NCI-H146 treated with DMSO at 0.1 percent for 48 hours (cell line): ENCODE data around the gene C11orf91.
"Not testable (repeated sequence)": the region's sequence is repeated elsewhere in the genome, so short reads cannot be mapped to it uniquely, and the experiment has no call there.

Experiments
- DNase-seq: peaks from one replicate; lab custom pipeline; 2025; ENCODE audit not compliant: unreplicated experiment; lab: John Stamatoyannopoulos, UW

Gene C11orf91

DNA sequence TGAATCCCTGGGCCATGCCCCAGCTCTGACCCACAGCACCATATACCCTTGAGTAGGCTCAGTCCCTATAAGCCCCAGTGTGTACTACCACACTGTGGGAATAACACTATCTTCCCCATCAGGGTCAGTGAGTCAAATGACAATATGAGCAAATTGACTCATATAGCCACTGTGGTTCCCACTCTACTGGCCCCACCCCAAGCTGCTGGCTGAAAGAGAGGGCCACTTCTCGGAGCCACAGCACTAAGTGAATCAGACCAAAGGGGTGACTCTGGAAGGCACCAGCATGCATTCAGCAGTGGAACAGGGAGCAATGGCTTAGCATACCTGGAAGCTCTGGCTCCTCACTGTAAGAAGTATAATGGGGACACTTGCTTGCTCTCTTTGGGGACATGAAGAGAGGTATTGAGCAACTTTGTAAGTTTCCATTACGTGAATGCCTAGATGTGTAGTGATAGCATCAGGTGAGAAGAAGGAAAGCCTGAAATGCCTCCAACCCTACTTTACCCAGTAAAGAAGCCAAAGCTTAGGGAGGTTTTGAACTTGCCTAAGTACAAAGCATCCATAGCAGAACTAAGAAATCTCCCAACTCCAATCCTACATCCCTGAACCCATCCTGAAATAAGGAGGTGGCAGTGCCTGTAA lies 22.1 kb upstream of the C11orf91 start:
- DNase-seq, result no peak

DNA sequence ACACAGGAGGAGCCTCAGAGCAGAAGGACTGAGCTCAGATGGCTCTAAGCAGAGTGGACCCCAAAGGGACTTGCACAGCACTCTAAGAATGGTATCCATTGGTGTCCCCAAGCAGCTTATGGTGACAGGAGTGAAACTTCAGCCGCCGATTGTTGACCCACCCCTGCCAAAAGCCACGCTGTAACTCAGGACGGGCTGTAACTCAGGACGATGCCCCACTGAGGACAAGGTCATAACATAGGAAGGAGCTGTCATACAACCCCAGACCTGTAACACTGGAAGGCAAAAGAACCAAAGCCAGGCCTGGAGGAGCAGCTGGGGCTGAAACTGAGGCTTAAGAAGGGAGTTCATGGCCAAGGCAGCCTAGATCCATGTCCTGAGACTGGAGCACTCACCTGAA lies 21.4 kb upstream of the C11orf91 start:
- no peak for DNase-seq

DNA sequence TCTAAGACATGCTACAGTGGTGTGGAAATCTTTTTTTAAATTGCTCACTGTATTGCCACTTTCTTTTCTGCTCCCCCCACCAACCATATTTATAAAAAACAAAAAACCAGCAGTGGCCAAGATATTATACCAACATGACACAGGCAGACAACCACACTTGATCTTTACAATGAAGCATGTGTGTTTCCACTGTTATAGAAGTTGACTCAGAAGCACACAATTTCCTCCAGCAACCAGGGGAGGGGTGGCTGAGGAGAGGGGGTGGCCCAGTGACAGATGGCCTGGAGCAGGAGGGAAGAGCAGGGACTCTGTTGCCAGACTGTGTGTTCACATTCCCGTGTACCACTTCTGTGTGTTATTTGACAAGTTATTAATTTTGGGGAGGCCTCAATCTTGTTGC lies 20.8 kb upstream of the C11orf91 start:
- DNase-seq, result no peak

DNA sequence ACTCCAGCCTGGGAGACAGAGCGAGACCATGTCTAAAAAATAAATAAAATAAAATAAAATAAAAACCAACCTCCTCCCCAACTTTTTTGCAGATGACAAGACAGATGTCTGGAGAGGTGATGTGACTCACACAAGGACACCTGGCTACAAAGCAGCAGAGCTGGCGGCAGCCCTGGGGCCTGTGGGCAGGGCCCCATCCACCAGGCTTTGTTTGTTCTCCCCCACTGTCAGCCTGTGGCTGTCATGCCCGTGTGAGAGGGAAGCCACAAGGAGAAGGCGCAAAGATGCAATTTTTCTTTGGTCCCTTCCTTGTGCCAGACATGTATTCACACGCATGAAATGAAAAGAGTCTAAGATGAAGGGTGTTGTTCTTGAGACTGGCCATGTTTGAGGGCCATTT lies 19.0 kb upstream of the C11orf91 start:
- DNase-seq, result no peak

DNA sequence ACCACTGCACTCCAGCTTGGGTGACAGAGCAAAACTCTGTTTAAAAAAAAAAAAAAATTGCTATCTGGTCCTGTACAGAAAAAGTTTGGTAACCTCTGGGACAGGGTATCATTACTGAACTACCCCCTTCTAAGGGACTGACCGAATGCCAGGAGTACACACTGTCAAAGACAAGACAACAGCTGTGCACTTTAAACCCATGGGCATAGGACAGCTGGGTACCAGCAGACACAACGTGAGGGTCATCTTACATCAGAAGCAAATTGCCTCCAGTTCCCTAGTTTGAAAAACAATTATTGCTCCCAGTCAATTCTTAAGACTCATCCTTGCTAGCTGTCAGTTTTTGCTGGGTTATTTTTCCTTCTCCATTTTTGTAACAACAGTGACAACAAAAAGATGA lies 17.8 kb upstream of the C11orf91 start:
- DNase-seq, result no peak

DNA sequence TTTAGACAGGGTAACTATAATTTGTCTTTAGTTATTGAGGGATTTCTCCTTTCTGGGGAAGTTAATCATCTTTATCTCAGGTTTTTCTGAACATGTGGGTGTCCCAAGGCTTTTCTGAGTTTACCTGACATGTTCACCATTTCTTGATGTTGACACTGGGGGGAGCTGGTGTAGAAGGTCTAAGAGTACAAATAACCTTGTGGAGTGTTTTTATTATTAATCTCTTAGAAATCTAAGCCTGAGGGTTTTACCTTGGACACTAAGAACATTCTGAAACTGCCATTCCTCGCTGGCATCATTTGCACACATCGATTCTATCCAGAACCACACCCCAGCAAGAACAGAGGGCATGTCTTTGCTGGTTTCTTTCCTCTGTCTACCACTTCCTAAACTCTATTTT lies 15.6 kb upstream of the C11orf91 start:
- no peak for DNase-seq

DNA sequence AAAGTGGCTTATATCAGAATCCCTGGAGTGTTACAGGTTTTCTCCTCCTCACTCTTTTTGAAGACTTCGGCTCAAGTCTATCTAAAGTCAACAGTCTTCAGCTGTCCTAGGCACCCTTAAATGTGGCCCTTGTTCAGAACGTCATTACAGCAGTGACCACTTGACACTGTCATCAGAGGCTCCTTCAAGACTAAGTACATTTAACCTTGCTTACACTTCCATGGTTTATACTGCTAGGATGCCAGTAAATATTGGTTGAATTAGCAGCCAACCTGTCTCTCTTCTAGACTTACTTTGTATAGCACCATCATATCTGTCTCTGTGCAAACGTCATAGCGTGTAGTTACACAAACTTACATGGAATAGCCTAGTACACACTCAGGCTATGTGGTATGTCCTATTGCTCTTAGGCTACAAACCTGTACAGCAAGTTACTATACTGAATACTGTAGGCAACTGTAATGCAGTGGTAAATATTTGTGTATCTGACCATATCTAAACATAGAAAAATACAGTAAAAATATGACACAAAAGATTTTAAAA lies 13.3 kb upstream of the C11orf91 start:
- no peak for DNase-seq

DNA sequence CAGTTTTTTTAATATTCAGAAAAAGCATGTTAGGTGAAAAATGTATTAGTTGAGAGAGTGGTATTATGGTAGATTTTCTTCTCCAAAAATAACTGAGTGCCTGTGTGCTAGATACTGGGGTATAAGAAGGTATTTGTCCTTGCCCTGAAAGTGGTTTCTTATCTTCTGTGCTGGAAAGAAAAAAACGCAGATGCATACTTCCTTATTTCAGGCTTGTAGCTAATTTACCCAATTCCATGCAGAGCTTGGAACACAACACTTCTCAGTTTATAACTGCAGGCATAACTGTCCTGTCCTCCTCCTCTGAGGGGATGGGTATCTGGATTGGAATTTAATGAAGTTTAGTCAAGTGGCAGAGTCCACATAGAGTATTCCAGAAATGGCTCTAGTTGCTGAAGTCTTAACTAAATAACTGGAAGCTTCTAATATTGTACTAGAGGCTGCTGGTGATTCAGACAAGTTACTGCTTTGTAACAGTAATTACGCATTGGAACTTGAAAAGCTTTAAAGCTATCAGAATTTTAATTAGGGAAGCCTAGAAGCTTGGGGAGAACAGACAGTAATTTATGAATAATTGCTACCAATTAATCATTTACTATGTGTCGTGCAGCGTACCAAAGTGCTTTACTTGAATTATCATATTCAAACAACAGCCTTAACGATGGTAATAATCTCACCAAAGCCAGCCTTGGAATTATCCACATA lies 12.7 kb upstream of the C11orf91 start:
- DNase-seq, result no peak

DNA sequence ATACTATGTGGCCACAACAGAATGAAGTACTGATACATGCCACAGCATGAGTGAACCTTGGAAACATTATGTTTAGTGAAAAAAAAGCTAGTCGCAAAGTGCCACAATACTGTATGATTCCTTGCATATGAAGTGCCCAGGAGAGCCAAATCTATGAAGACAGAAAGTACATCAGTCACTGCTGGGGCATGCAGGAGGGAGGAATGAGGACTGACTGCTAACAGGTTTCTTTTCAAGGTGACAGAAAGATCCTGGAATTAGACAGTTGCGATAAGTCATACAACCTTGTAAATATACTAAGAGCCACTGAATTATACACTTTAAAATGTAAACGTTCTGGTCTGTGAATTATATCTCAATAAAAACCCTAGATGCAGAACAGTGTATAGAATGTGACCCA lies 11.8 kb upstream of the C11orf91 start:
- no peak for DNase-seq

DNA sequence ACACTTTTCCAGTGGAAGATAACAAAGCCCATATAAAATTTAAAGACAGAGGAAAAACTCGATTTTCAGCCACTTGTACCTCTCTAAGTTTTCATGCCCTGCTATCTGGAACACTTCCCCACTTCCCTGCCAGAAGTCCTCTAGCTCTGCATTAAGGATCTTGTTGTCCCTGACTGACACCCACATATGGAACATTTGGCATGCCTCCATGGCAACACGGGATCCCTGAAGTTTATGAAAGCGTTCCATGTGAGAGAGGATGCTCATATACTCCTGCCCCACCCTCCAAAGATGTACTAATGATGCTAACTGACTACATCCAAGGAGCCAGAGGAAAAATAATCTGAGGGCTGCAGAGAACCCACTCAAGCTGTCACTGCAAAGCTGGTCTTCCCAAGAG lies 8.8 kb upstream of the C11orf91 start:
- no peak for DNase-seq

DNA sequence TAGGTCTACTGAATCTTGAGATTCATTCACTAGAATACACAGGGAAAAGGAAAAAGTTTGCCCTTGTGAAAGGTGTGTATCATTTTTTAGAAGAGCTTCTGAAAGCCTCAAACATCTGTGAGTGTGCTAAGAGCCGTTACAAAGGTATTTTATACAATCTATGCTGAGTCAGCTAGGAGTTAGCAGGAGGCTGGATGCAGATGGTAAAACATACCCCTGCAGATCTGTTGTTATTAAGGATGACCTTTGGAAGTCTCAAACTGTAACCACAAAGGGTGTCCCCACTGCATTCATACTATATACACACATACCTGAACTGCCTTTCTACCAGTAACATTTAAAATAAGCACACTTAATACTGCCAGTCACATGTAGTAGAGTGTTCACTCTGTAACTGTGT lies 8.4 kb upstream of the C11orf91 start:
- no peak for DNase-seq

DNA sequence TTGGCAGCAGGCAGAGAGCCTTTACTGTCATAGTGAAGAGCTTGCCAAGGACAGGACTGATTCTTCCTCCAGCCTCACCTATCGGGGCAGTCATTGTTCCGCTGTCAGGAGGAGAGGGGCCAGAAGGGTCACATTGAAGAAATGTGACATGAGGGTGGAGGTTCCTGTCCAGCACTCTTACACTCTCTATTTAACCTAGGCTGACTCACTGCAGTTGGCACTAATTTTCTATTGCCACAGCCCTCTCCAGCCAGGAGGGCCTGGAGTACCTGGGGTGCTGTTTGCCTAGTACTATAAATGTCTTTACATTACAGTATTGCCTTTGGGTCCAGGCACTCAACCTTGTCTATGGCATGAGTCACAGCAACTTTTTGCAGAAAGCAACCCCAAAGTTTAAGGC lies 7.2 kb upstream of the C11orf91 start:
- not testable (repeated sequence) for DNase-seq

DNA sequence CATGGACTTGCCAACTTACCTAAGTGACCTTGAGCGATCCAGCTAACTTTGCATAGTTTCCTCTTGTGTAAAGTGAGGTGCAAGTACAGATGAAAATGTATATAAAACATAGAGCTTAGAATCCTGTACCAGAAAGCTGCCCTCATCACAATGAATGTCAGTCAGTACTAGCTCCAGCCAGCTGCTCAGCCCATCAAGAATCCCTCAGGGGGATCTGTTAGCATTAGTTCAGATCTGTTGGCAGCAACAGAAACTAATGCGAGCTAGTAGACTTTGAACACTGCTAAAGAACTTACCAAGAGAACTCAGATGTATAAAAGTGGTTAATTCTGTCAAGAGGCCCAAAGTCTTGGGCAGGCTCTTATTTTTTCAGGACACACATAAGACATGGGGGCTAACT lies 6.3 kb upstream of the C11orf91 start:
- DNase-seq, result no peak

DNA sequence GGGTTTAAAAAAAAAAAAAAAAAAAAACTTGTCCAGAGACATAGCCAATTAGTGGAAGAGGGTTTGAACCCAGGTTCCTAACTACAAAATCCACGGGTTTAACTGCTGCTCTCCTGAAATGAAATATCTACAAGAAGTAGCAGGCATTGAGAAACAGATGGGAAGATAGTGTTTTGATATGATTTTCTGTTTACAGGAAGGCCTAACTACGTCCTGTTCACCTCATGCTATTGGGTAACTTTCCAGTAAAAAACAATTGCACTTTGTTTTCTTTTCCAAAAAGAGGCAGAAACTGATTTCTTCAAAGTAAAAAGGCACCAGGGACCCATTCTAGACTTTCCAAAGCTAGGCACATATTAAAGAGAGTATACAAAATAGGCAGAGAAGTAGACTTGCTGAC lies 5.9 kb upstream of the C11orf91 start:
- DNase-seq, result no peak

DNA sequence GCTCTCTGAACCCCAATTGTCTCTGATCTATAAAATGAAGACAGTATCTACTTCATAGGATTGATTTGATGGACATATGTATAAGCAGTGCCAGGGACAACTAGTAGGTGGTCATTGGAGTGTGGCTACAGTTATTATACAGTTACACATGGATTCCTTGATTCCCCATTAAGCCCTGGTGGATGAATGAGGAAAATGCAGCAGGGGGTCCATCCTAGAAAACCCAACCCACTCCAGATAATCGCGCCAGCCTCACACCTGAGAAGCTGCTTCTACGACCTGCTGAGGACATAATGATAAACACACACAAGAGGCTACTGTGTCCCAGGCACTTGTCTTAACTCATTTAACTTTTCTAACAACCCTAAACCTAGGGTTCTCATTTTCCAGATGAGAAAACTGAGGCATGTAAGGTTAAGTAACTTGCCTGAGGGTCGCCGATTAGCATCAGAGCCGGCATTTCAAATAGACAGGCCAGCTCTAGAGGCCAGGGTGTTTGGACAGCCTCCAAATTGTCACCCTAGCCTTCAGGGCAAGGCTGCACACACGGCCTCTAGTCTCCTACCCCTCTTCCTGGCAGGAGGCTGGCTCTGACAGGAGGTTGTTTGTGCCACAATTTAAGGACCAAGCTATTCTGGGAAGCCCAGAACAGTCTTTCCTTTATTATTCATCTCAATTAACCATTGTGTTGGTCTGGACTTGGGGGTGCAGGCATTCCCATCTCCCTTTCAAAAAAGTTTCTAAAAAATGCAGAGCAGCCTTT lies 3.8 kb upstream of the C11orf91 start:
- no peak for DNase-seq

DNA sequence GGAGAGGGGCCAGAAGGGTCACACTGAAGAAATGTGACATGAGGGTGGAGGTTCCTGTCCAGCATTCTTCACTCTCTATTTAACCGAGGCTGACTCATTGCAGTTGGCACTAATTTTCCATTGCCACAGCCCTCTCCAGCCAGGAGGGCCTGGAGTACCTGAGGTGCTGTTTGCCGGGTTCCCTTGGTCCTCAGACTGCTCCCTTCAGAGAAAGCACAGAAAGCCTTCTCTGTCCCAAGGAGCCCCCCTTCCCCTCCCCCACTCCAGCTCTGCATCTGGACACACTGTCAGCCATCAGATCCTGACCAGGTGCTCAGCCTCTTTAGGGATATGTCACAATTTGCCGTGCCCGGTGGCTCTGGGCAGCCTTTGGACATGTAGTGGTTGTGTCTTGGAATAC lies 3.2 kb upstream of the C11orf91 start:
- no peak for DNase-seq

DNA sequence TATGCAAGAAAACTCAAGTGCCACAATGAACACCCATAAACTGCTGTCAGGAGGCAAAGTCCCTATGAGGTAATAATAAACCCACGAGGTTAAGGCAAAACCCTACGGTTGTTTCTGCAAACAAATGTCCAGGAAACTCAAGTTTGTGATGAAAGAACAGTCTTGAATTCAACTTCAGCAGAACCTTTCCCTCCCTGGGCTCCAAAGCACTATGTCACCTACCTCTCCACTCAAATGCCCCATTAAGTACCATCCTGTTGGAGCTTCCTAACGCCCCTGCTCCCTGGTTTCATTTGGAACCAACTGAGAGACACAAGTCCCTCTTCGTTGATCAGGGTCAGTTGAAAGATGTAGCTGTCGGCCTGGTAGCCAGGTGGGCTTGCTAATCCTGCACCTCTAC lies 2.6 kb upstream of the C11orf91 start:
- no peak for DNase-seq

DNA sequence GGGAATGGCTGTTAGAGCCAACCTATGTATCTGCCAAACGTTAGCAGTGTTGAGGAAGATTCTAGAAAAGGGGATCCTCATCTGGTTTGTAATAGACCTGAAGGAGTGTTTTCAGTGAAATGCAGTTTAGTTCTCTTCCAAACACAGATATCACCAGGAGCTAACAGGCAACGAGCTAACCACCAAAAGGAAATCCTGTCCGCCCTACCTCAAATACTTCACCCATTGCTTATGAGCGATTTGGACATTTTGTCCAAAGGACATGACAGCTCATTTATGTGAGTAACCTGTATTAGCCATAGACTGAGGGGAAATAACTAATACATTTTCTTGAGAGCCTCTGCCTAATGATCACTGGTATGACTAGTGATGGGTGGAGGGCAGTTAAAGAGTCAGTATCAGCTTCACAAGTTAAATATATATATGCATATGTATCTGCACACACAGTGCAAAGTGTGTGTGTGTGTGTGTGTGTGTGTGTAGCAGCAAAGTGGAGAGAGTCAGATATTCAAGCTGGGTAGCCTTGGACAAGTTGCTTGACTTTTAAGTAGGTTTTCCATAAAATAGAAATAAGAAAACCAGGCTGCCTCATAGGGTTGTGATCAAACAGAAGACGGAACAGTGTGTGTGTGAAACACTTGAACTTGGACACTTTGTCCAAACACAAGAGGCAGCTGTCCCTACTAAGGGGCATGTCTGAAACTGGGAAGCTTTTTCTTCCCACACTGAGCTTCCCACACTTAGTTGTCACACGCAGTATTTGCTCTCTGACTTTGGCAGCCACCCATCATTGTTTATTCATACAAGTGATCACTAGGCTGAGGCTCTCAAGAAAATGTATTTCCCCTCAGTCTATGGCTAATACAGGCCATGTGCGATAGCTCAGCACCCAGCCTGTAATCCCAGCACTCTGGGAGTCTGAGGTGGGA lies 940 bp upstream of the C11orf91 start:
- DNase-seq, result no peak

DNA sequence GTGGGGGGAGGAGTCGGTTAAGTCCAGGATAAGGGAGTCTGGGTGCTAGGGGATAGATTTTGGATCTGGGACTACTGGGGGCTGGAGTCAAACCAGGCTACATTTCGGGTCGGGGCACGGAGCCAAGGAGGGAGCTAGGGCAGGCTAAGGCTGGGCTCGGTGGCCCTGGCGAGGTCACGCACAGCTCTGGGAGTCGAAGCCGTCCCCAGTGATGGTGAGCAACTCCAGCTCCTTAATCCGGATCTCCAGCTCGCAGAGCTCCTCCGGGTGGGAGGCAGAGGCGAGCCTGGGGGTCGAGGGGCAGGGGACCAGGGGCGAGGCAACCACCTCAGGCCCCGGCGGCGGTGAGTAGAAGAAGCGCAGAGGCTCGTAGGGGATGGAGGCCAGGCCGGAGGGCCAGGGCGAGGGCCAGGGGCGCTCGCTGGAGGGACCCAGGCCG lies 544 bp downstream of the C11orf91 start:
- DNase-seq, result no peak

DNA sequence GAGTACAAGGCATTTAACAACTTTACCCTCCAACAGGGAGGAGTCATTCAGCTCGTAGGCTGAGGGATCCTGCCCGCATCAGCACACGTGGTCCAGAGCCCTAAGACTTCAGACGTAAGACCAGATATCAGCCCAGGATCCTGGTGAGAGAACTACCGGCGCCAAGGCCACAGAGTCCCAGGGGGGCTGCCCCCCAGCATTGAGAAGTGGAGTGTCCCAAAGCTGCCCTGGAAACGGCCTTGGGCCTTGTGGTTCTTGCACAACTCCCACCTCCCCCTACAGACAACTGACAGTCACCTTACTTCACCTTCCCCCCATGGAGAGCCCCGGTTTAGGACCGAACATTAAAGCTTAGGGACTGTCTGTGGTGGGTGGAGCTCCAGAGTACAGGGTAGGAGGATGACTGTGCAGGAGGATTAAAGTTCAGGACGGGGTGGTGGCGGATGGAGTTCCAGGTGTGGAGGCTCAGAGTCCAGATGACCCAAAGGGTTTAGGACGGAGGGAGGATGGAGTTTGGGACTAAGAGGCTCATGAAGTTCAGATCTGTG lies 1.0 kb downstream of the C11orf91 start:
- DNase-seq, result no peak

DNA sequence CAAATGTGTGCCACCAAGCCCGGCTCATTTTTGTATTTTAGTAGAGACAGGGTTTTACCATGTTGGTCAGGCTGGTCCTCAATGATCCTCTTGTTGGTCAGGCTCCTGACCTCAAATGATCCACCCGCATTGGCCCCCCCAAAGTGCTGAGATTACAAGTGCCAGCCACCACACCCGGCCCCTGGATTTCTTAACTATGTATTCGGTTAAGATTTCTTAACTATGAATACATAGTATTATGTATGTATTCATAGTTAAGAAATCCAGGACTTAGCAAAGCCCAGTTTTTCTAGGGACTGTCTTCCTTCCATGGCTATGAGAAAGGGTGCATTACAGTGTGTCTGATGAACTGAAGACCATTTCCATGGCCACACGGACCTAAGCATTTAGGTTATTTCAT lies 1.7 kb downstream of the C11orf91 start:
- DNase-seq, result no peak
